HL-60 (cell line): ENCODE measurements around the gene RIOK3.

Experiments used
- DNase-seq, 2 experiments: peaks; one replicate each; pipeline ENCODE4 v3.0.0-alpha.2; 2010 to 2020; ENCODE audit warnings: low read depth in 1 of 2, low spot score in 1 of 2
- H3K27ac ChIP-seq: fragments of 250-450 bp; sonication (Bioruptor Pico); replicated peaks from 2 replicates; pipeline ENCODE4 v1.5.1; 2020; ENCODE audit warnings: mild to moderate bottlenecking, moderate library complexity
- H3K27me3 ChIP-seq: fragments of 250-450 bp; sonication (Bioruptor Pico); 2 replicates; pipeline ENCODE4 v1.5.1; 2021; ENCODE audit warnings: mild to moderate bottlenecking, moderate library complexity; ENCODE audit not compliant: insufficient read depth, poor library complexity, severe bottlenecking
- H3K4me3 ChIP-seq: replicated peaks from 2 replicates; pipeline ENCODE4 v1.5.1; 2011; ENCODE audit warnings: mild to moderate bottlenecking, control low read depth, low read length; ENCODE audit not compliant: insufficient read depth
- GABPA ChIP-seq: IDR thresholded peaks from 2 replicates; pipeline ENCODE4 v1.6.1; 2012; ENCODE audit warnings: low read depth
- POLR2AphosphoS5 ChIP-seq: IDR thresholded peaks from 2 replicates; pipeline ENCODE4 v1.6.1; 2012; ENCODE audit warnings: low read depth
- REST ChIP-seq: IDR thresholded peaks from 2 replicates; pipeline ENCODE4 v1.6.1; 2012; ENCODE audit warnings: low read depth; ENCODE audit not compliant: insufficient replicate concordance
- SPI1 ChIP-seq: IDR thresholded peaks from 2 replicates; pipeline ENCODE4 v1.6.1; 2012; ENCODE audit warnings: low read depth, mild to moderate bottlenecking, borderline replicate concordance
- long read RNA-seq: library from polyadenylated mRNA; unstranded; transcript quantifications from one replicate; pipeline ENCODE4 v2.0.0, GENCODE V29; 2020
- TF ChIP-seq, protein P1 (sequence below): IDR thresholded peaks from one replicate; pipeline ENCODE4 v1.5.1; 2011; ENCODE audit warnings: low read length, control low read depth, inconsistent platforms; ENCODE audit not compliant: insufficient read depth

RIOK3 gene
- long read RNA-seq, full-length matches to known transcripts = 354 of 421 reads
- long read RNA-seq, partial matches to known transcripts = 29 of 421 reads
- long read RNA-seq, other reads (novel, unspliced or antisense) = 38 of 421 reads

- TF ChIP-seq GABPA (peak; percentile 85), POLR2AphosphoS5 (peak; percentile 86), SPI1 (peak; percentile 50; the same call in 1 of the 2 replicates), REST (no peak)
- peak within 1 kb of the TSS; percentile 74 for H3K27ac ChIP-seq
- no peaks in the 10 kb centered on the region for H3K27me3 ChIP-seq
- H3K4me3 ChIP-seq = peak within 1 kb of the TSS; percentile 100
- DNase-seq = peak; percentile 98 to 100
These were observed at the start of gene RIOK3 for GRCh38 chr18:23452728-23453679. Gene RIOK3, plus strand, starts transcription at chr18:23453287. Its CDS starts 153 bp downstream, at chr18:23453440.

DNA sequence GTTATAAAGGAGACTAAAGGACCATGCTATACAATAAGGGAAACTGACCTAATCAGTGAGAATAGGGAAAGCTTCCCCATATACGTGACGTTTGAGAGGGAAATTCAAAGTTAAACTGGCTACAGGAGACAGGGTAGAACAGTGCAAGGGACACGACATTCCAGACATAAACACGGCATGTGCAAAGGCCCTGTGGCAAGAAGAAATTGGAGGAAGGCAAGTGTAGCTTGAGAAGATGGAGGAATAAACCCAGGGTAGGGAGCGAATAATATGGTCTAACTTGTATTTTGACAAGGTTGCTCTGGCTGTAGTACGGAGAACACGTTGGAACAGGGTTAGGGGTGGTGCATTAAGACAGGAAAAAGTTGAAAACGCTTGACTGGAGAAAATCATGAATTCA, 49.8 kb upstream of the RIOK3 start:
- Histone ChIP-seq H3K27ac (no peak overlapping the region), H3K4me3 (no peak overlapping the region), H3K27me3 (no peaks in the 10 kb centered on the region)
- DNase-seq = no peak
- no peak for TF ChIP-seq POLR2AphosphoS5
- TF ChIP-seq, protein P1, sequence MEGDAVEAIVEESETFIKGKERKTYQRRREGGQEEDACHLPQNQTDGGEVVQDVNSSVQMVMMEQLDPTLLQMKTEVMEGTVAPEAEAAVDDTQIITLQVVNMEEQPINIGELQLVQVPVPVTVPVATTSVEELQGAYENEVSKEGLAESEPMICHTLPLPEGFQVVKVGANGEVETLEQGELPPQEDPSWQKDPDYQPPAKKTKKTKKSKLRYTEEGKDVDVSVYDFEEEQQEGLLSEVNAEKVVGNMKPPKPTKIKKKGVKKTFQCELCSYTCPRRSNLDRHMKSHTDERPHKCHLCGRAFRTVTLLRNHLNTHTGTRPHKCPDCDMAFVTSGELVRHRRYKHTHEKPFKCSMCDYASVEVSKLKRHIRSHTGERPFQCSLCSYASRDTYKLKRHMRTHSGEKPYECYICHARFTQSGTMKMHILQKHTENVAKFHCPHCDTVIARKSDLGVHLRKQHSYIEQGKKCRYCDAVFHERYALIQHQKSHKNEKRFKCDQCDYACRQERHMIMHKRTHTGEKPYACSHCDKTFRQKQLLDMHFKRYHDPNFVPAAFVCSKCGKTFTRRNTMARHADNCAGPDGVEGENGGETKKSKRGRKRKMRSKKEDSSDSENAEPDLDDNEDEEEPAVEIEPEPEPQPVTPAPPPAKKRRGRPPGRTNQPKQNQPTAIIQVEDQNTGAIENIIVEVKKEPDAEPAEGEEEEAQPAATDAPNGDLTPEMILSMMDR = no peak
- TF ChIP-seq REST = no peak
- TF ChIP-seq GABPA = no peak
- TF ChIP-seq SPI1 = no peak

DNA sequence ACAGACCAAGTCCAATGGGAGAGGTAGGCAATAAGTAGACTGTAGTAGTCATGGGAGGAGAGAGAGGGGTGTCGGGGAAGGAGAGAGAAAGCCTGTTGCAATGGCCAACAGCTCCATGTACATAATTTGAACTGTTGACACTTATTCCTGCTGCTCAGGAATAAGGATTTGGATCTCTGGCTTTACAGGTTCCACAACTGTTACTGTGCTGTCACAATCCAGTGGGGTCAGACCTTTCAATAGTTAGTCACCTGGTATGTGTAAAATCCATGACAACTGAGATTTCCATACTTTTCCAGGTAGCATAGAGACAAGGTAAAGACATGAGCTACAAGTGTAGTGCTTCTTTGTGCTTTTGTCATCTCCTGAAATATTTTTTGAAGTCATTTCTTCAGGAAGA, 47.5 kb upstream of the RIOK3 start:
- no peak overlapping the region for H3K27ac ChIP-seq
- TF ChIP-seq SPI1 = no peak
- TF ChIP-seq POLR2AphosphoS5 = no peak
- no peak for TF ChIP-seq REST
- TF ChIP-seq, protein P1 = no peak
- no peak for TF ChIP-seq GABPA
- no peaks in the 10 kb centered on the region for H3K27me3 ChIP-seq
- H3K4me3 ChIP-seq = no peak overlapping the region
- no peak for DNase-seq
